Measurements from ENCODE around the gene C1orf21. TPM values are rescaled to one million over a fixed set of nuclear protein-coding genes. Genes with fewer than 3 reads are reported as not detected.

The C1orf21 gene
- total and polyA plus RNA-seq, 8 donors = 4.1 to 13.9 (median 7.7) TPM

DNA sequence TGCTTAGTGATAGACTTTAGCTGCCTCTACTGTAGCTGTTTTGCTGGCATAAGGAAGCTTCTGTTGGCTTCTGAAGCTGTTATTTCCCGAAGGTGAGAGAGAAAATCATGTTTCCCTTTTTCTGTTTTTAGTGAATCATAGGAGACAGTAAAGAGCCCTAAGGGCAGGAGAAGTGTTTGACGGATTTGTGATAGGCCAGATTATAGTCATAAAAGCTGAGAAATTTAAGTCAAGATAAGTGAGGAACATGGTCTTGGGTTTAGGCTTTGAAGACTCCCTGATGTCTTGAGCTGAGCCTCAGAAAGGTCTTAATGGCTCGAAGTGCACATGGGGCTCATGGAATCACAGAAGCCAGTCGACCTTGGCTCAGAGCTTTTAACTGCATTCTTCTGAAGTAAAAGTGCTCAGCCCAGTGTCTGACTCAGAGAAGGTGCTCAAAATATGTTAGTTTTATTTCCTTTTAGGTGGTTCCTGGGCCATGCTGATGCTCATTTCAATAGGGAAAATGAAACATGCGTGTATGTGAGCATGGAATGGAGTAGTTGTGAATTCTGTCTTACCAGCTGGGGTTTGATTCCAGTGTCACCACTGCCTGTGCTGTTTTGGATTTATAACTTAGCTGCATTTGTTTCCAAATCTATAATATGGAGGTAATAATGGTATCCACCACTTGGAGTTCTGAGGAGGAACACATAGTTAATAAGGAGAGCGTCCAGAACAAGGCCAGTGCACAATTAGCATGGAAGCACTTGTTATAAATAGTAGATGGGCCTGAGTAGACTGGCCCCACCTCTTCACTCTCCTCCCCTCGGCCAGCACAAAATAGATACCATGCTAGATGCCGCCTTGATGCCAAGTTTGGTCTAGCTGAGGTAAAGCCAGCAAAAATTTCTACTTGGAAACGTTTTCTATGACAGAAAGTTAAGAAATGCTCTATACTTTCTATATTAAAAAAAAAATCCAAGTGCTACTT is 99.2 kb downstream of the C1orf21 start:
- WGBS, 2 donors = 57 to 67% methylated on average over 9 of the region's 9 CpGs
- H3K36me3 ChIP-seq = no peaks in the 10 kb centered on the region
- TF ChIP-seq, protein P1, sequence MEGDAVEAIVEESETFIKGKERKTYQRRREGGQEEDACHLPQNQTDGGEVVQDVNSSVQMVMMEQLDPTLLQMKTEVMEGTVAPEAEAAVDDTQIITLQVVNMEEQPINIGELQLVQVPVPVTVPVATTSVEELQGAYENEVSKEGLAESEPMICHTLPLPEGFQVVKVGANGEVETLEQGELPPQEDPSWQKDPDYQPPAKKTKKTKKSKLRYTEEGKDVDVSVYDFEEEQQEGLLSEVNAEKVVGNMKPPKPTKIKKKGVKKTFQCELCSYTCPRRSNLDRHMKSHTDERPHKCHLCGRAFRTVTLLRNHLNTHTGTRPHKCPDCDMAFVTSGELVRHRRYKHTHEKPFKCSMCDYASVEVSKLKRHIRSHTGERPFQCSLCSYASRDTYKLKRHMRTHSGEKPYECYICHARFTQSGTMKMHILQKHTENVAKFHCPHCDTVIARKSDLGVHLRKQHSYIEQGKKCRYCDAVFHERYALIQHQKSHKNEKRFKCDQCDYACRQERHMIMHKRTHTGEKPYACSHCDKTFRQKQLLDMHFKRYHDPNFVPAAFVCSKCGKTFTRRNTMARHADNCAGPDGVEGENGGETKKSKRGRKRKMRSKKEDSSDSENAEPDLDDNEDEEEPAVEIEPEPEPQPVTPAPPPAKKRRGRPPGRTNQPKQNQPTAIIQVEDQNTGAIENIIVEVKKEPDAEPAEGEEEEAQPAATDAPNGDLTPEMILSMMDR (IDR thresholded peaks at IDR 0.05) = no peak
- ATAC-seq (peak in 2 of 4 donors; percentile 3 to 22), DNase-seq (no peak), FAIRE-seq (no peak)
- H3K27ac ChIP-seq = peak overlapping the region in 2 of 4 donors; percentile 10 to 24
- H3K4me3 ChIP-seq = no peak overlapping the region
- no peaks in the 10 kb centered on the region for H3K9me3 ChIP-seq
- H3K4me1 ChIP-seq = peaks cover 31 to 41% (median 36%) of the 10 kb centered on the region in 3 donors
- no peaks in the 10 kb centered on the region for H3K27me3 ChIP-seq
- intact Hi-C loops (cut with DNase I) = no loop called here

DNA sequence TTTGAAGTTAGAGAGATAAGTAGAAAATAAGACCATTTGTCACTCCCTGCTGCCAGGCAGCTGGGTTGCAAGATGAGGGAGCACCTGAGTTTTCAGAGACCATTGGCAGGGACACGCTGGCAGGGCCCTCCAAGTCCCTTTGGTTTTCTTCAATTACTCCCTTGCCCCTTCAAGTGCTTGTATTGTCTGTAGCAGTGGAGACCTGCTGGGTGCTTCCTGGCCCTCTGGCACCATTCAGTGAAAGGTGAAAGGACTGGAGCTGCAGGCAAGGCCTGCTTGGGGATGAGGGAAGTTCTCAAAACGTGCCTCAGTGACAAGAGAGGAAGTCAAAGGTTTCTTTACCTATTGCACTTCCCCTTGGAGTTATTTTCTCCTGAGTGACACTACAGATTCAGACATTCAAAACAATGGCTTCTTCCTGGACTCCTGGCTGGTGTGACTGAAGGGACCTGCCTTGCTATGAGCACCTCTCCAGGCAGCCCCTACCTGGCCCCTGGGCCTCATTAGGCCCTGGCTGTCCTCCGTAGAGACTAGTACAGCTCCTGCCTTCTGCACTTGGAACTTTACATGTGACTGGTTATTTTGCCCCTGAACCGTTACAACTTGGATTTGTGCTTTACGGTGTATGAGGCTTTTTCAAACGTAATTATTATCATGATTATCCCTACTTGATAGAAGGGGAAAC is 100.1 kb downstream of the C1orf21 start:
- no peaks in the 10 kb centered on the region for H3K9me3 ChIP-seq
- no peaks in the 10 kb centered on the region for H3K27me3 ChIP-seq
- WGBS, 2 donors = 72% methylated on average over 6 of the region's 6 CpGs
- intact Hi-C loops (cut with DNase I) = no loop called here
- FAIRE-seq = no peak
- TF ChIP-seq, protein P1 (IDR thresholded peaks at IDR 0.05) = no peak
- H3K27ac ChIP-seq = peak overlapping the region in 2 of 4 donors; percentile 10 to 24
- peaks cover 38 to 49% (median 45%) of the 10 kb centered on the region in 3 donors for H3K4me1 ChIP-seq
- DNase-seq = no peak
- no peaks in the 10 kb centered on the region for H3K36me3 ChIP-seq
- H3K4me3 ChIP-seq = no peak overlapping the region
- peak in 1 of 4 donors; percentile 2 for ATAC-seq

DNA sequence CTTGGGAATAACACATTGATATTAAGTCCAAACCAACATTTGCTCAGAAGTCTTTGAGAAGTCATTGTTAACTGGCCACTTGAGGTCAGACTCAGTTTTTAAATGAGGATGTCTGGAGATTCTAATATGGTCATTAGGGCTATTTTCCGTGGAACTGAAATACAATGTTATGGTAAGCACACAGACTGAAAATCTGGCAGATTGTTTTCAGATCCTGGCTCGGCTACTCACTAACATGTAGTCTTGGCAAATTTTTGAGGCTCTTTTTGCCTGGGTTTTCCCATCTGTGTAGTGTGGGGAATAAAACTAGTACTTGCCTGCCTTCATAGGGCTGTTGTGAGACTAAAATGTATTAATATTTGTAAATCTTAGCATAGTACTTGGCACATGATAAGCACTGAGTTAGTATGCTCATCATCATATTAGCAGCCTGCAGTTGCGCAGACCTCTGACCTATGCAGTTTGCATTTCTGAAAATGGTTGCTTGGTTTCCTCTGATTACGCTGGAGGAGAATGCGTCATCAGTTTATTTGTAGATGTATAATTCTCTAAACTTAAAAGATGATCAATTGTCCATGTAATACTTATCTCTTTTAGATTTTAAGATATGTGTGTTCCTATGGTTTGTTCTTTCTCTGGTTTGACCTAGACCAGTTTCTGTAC is 100.8 kb downstream of the C1orf21 start:
- FAIRE-seq (no peak), DNase-seq (no peak), ATAC-seq (no peak)
- no peaks in the 10 kb centered on the region for H3K9me3 ChIP-seq
- TF ChIP-seq, protein P1 (IDR thresholded peaks at IDR 0.05) = no peak
- H3K27ac ChIP-seq = no peak overlapping the region
- peaks cover 40 to 54% (median 52%) of the 10 kb centered on the region in 3 donors for H3K4me1 ChIP-seq
- WGBS, 2 donors = 91 to 96% methylated on average over 5 of the region's 5 CpGs
- no peak overlapping the region for H3K4me3 ChIP-seq
- intact Hi-C loops (cut with DNase I) = no loop called here
- no peaks in the 10 kb centered on the region for H3K27me3 ChIP-seq
- H3K36me3 ChIP-seq = no peaks in the 10 kb centered on the region

DNA sequence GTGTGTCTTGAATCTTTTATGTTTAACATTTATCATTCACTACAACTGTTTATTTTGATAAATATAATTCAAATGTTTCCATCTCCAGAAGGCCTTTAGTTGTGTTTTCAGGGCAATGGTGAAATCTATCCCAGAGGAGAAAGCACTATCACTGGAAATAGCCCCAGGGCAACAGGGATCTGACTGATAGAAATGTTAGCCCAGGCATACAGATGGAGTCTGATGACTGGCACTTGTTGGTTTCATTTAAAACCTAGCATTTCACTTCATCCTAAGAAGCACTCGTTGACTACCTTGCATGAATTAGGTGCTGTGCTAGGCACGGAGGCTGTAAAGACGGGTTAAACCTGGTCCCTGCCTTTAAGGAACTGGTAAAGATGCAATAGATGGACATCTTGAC is 103.1 kb downstream of the C1orf21 start:
- ATAC-seq (no peak), DNase-seq (no peak), FAIRE-seq (no peak)
- Histone ChIP-seq H3K27ac (no peak overlapping the region), H3K36me3 (no peaks in the 10 kb centered on the region), H3K27me3 (no peaks in the 10 kb centered on the region), H3K4me1 (peaks cover 22 to 38% (median 37%) of the 10 kb centered on the region in 3 donors), H3K9me3 (no peaks in the 10 kb centered on the region), H3K4me3 (no peak overlapping the region)
- intact Hi-C loops (cut with DNase I) = no loop called here
- 96 to 98% methylated on average over 3 of the region's 3 CpGs for WGBS, 2 donors
- TF ChIP-seq, protein P1 (IDR thresholded peaks at IDR 0.05) = no peak
